Parathyroid adenoma (tissue), 2 donors: ENCODE data around the gene PPP2R3B.

Source experiments
- H2AFZ ChIP-seq: fragments of 300-600 bp; sonication (generic); one replicate; pipeline ENCODE4 v1.7.0; 2017; ENCODE audit warnings: antibody characterized with exemption, mild to moderate bottlenecking
- H3K27ac ChIP-seq: fragments of 300-600 bp; sonication (generic); one replicate; pipeline ENCODE4 v1.7.0; 2017
- H3K27me3 ChIP-seq: fragments of 300-600 bp; sonication (generic); one replicate; pipeline ENCODE4 v1.7.0; 2017; ENCODE audit warnings: low read length; ENCODE audit not compliant: control insufficient read depth, insufficient read depth
- H3K36me3 ChIP-seq: fragments of 300-600 bp; sonication (generic); one replicate; pipeline ENCODE4 v1.7.0; 2017; ENCODE audit warnings: low read length; ENCODE audit not compliant: control insufficient read depth, insufficient read depth
- H3K4me1 ChIP-seq: fragments of 300-600 bp; sonication (generic); one replicate; pipeline ENCODE4 v1.7.0; 2017; ENCODE audit warnings: control low read depth
- H3K4me2 ChIP-seq: fragments of 300-600 bp; sonication (generic); one replicate; pipeline ENCODE4 v1.7.0; 2017; ENCODE audit warnings: low read length
- H3K4me3 ChIP-seq: fragments of 300-600 bp; sonication (generic); one replicate; pipeline ENCODE4 v1.7.0; 2017; ENCODE audit warnings: low read depth, low read length
- H3K79me2 ChIP-seq: fragments of 300-600 bp; sonication (generic); one replicate; pipeline ENCODE4 v1.7.0; 2017; ENCODE audit warnings: control low read depth
- H3K9ac ChIP-seq: fragments of 300-600 bp; sonication (generic); one replicate; pipeline ENCODE4 v1.7.0; 2017; ENCODE audit warnings: mild to moderate bottlenecking
- H3K9me3 ChIP-seq: fragments of 300-600 bp; sonication (generic); one replicate; pipeline ENCODE4 v1.7.0; 2017; ENCODE audit warnings: low read length; ENCODE audit not compliant: control insufficient read depth
- CTCF ChIP-seq: fragments of 300-600 bp; sonication (generic); IDR thresholded peaks from one replicate; pipeline ENCODE4 v1.7.0; 2017; ENCODE audit warnings: antibody characterized with exemption, mild to moderate bottlenecking
- donor health status: primary hyperparathyroidism.

PPP2R3B gene

GRCh38 chrX:426881-427280 is 40.2 kb upstream of the PPP2R3B start:
- no peak overlapping the region for H2AFZ ChIP-seq
- H3K27ac ChIP-seq, result no peak overlapping the region
- no peaks in the 10 kb centered on the region for H3K9me3 ChIP-seq
- H3K36me3 ChIP-seq, result no peaks in the 10 kb centered on the region
- no peak overlapping the region for H3K4me2 ChIP-seq
- no peaks in the 10 kb centered on the region for H3K79me2 ChIP-seq
- no peak for TF ChIP-seq CTCF
- H3K4me3 ChIP-seq, result no peak overlapping the region
- H3K4me1 ChIP-seq, result no peaks in the 10 kb centered on the region
- H3K27me3 ChIP-seq, result no peaks in the 10 kb centered on the region
- no peak overlapping the region for H3K9ac ChIP-seq

DNA sequence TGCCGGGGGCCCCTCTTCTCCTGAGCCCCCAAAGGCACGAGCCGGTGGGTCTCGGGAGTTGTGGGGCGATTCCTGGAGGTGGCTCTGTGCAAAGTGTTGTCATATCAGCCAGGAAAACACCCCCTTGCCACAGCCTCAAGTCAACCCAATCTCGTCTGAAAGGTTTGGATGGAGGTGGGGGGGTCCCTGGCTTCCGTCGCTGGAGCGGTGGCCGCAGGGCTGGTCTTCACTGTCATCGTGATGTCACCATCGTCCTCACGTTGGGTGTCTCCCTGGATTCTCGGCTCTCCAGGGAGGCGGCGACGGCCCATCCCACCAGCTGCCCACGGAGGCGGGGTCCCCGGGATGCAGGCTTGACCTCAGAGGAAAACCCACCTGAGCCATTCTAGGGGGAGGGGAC is 38.3 kb upstream of the PPP2R3B start:
- Histone ChIP-seq H3K27me3 (no peaks in the 10 kb centered on the region), H3K4me1 (no peaks in the 10 kb centered on the region), H3K9me3 (no peaks in the 10 kb centered on the region), H3K4me2 (no peak overlapping the region), H3K79me2 (no peaks in the 10 kb centered on the region), H3K9ac (no peak overlapping the region), H3K36me3 (no peaks in the 10 kb centered on the region), H2AFZ (no peak overlapping the region), H3K4me3 (no peak overlapping the region), H3K27ac (no peak overlapping the region)
- no peak for TF ChIP-seq CTCF

GRCh38 chrX:421646-422391 is 35.1 kb upstream of the PPP2R3B start:
- no peaks in the 10 kb centered on the region for H3K9me3 ChIP-seq

GRCh38 chrX:420496-421223 is 34.0 kb upstream of the PPP2R3B start:
- no peak overlapping the region for H3K27ac ChIP-seq
- no peak overlapping the region for H3K9ac ChIP-seq
- no peak overlapping the region for H2AFZ ChIP-seq
- H3K36me3 ChIP-seq, result no peaks in the 10 kb centered on the region
- no peak for TF ChIP-seq CTCF
- no peaks in the 10 kb centered on the region for H3K79me2 ChIP-seq
- H3K4me1 ChIP-seq, result no peaks in the 10 kb centered on the region
- no peak overlapping the region for H3K4me2 ChIP-seq
- H3K9me3 ChIP-seq, result no peaks in the 10 kb centered on the region
- no peaks in the 10 kb centered on the region for H3K27me3 ChIP-seq
- H3K4me3 ChIP-seq, result no peak overlapping the region

More at GRCh38 chrX:421646-422391, 35.1 kb upstream of the PPP2R3B start:
- H3K27ac ChIP-seq, result no peak overlapping the region
- H3K4me2 ChIP-seq, result no peak overlapping the region
- TF ChIP-seq CTCF, result no peak
- no peak overlapping the region for H3K9ac ChIP-seq
- no peak overlapping the region for H2AFZ ChIP-seq
- H3K4me1 ChIP-seq, result no peaks in the 10 kb centered on the region
- no peaks in the 10 kb centered on the region for H3K36me3 ChIP-seq
- no peaks in the 10 kb centered on the region for H3K79me2 ChIP-seq
- no peaks in the 10 kb centered on the region for H3K27me3 ChIP-seq
- no peak overlapping the region for H3K4me3 ChIP-seq
